Duodenal mucosa (tissue), 2 donors: ENCODE measurements around the gene TNIP1.

ENCODE experiments used
- H3K27ac ChIP-seq: one replicate; pipeline ENCODE4 v1.7.0; 2013; ENCODE audit warnings: low read depth, low read length
- H3K27me3 ChIP-seq, 2 donors: one replicate each; pipeline ENCODE4 v1.7.0; 2013; ENCODE audit warnings: low read length in 2 of 2, control low read depth in 1 of 2; ENCODE audit not compliant: insufficient read depth in 2 of 2, control insufficient read depth in 1 of 2
- H3K36me3 ChIP-seq, 2 donors: one replicate each; pipeline ENCODE4 v1.7.0; 2013; ENCODE audit warnings: low read length in 2 of 2, control low read depth in 1 of 2; ENCODE audit not compliant: insufficient read depth in 2 of 2, control insufficient read depth in 1 of 2
- H3K4me1 ChIP-seq, 2 donors: one replicate each; pipeline ENCODE4 v1.7.0; 2013; ENCODE audit warnings: low read length in 2 of 2, control low read depth in 1 of 2; ENCODE audit not compliant: insufficient read depth in 2 of 2, control insufficient read depth in 1 of 2
- H3K4me3 ChIP-seq, 2 donors: one replicate each; pipeline ENCODE4 v1.7.0; 2013; ENCODE audit warnings: low read length in 2 of 2, low read depth in 1 of 2
- H3K9ac ChIP-seq, 2 donors: one replicate each; pipeline ENCODE4 v1.7.0; 2013; ENCODE audit warnings: low read length in 2 of 2, low read depth in 1 of 2
- H3K9me3 ChIP-seq, 2 donors: one replicate each; pipeline ENCODE4 v1.7.0; 2013; ENCODE audit warnings: low read length in 2 of 2, control low read depth in 1 of 2; ENCODE audit not compliant: control insufficient read depth in 1 of 2

TNIP1 gene

DNA sequence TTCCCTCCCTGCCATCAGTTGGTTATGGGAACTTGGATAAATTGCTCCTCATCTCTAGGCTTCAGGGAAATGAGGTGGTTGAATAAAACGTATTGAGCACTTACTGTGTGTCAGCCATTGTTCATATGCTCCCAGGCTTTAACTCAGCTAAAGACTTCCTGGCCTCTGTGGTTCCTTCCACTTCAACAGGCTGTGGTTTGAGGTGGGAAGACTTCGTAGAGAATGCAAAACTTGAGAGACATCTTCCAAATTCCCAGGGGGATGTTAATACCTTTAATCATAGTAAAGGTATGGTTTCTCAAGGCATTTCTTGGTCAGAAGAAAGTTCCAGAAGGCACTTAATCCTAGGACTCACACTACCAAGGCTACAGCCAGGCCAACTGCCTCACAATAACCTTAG, 62.0 kb downstream of the TNIP1 start:
- Histone ChIP-seq H3K4me3 (no peak overlapping the region), H3K36me3 (no peaks in the 10 kb centered on the region), H3K9ac (no peak overlapping the region), H3K27ac (no peak overlapping the region), H3K4me1 (peaks cover 13 to 26% of the 10 kb centered on the region in 2 donors), H3K9me3 (no peaks in the 10 kb centered on the region), H3K27me3 (no peaks in the 10 kb centered on the region)

- H3K36me3 ChIP-seq = no peaks in the 10 kb centered on the region
- no peaks in the 10 kb centered on the region for H3K9me3 ChIP-seq
- no peak overlapping the region for H3K4me3 ChIP-seq
- no peaks in the 10 kb centered on the region for H3K27me3 ChIP-seq
- no peak overlapping the region for H3K27ac ChIP-seq
- peaks cover 5 to 18% of the 10 kb centered on the region in 2 donors for H3K4me1 ChIP-seq
- no peak overlapping the region for H3K9ac ChIP-seq
Observed at GRCh38 chr5:151017897-151018296, 62.9 kb downstream of the TNIP1 start.

DNA sequence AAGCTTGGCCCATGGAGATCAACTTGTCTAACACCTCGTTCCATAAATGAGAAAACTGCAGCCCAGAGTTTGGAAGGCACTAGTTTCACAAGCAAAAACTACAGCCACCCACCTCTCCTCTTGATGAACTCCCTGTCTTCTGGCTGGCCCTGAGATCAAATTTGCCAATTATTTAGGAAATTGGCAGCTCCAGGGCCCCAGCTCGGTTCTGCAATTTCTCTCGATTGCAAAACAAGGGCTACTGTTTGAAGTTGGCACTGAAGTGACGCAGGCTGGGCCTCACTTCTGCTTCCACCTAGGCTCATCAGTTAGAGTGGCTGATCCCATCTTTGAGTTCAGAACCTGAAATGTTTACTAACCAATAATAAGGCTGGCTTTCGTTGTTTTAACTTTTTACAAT, 64.1 kb downstream of the TNIP1 start:
- Histone ChIP-seq H3K9ac (no peak overlapping the region), H3K27ac (no peak overlapping the region), H3K36me3 (no peaks in the 10 kb centered on the region), H3K4me3 (no peak overlapping the region), H3K9me3 (no peaks in the 10 kb centered on the region), H3K27me3 (no peaks in the 10 kb centered on the region), H3K4me1 (peaks cover 5 to 16% of the 10 kb centered on the region in 2 donors)

DNA sequence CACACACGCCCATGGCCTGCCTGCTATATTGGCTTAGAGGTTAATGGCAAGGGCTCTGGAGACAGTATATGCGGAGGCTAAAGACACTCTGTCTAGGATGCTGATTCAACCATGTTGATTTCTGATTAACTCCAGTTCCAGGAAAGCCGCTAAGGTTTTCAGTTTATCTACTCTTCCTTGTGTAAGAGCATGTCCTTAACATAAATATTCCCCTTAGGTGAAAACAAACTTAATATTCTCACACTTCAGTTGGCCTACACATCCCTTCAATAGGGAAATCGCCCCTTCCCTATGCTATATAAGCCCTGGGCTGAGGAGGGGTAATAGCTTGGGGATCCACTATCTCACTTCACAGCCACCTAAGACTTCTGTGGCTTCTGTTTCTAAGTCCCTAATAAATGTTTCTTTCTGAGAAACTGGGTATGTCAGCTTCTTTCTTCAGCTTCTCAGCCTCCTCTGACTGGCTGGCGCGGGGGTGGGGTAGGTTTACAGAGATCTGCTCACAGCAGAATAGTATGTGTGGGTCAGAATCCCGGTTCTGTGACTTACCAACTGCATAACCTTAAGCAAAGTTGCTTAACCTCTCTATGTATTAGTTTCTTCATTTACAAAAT, 64.8 kb downstream of the TNIP1 start:
- H3K27me3 ChIP-seq = no peaks in the 10 kb centered on the region
- no peak overlapping the region for H3K9ac ChIP-seq
- no peak overlapping the region for H3K27ac ChIP-seq
- no peaks in the 10 kb centered on the region for H3K36me3 ChIP-seq
- no peak overlapping the region for H3K4me3 ChIP-seq
- no peaks in the 10 kb centered on the region for H3K9me3 ChIP-seq
- H3K4me1 ChIP-seq = peaks cover 4 to 14% of the 10 kb centered on the region in 2 donors

GRCh38 chr5:151014680-151015343, 66.0 kb downstream of the TNIP1 start:
- Histone ChIP-seq H3K9ac (no peak overlapping the region), H3K9me3 (no peaks in the 10 kb centered on the region), H3K36me3 (no peaks in the 10 kb centered on the region), H3K4me3 (no peak overlapping the region), H3K27me3 (no peaks in the 10 kb centered on the region), H3K4me1 (peaks cover 0 to 3% of the 10 kb centered on the region in 2 donors), H3K27ac (peak overlapping the region; percentile 33)

DNA sequence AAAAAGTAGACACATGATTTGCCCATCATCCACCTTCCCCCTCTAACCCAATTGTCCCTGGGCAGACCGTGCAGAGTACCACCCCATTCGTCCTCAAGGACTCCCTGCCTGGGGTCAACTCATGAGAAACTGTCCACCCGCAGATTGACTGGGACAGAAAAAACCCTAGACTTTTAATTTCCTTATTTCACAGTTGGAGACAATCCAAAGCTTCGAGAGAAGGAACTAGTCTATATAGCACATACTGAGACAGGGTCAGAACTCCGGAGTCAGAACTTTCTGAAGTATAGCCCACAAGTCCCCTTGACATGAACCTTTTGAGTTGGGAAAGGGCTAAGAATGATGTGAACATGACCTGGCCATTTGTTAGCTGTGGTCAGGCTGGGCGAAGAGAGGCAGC, 68.0 kb downstream of the TNIP1 start:
- Histone ChIP-seq H3K9ac (no peak overlapping the region), H3K4me1 (no peaks in the 10 kb centered on the region), H3K4me3 (no peak overlapping the region), H3K27me3 (no peaks in the 10 kb centered on the region), H3K36me3 (no peaks in the 10 kb centered on the region), H3K27ac (no peak overlapping the region), H3K9me3 (no peaks in the 10 kb centered on the region)

DNA sequence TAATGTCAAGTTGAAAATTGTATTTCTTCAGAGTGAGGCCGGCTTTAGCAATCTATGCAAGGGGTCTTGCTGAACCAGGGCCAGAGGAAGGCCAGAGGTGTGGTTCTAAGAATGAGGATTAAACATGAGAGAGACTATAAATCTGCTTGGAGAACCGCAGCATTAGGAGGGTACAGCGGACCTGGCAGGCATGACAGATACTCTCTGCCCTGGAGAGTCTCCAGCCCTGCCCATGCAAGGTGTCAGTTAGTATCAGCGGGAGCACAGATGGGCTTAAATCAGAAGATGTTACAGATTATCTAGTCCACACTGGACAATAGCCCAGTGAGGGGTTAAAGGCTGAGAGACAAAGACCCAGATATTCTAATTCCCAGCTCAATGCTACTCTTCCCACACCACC, 71.9 kb downstream of the TNIP1 start:
- Histone ChIP-seq H3K4me3 (no peak overlapping the region), H3K36me3 (no peaks in the 10 kb centered on the region), H3K9ac (no peak overlapping the region), H3K27me3 (no peaks in the 10 kb centered on the region), H3K27ac (no peak overlapping the region), H3K9me3 (no peaks in the 10 kb centered on the region), H3K4me1 (peaks cover 9 to 11% of the 10 kb centered on the region in 2 donors)

DNA sequence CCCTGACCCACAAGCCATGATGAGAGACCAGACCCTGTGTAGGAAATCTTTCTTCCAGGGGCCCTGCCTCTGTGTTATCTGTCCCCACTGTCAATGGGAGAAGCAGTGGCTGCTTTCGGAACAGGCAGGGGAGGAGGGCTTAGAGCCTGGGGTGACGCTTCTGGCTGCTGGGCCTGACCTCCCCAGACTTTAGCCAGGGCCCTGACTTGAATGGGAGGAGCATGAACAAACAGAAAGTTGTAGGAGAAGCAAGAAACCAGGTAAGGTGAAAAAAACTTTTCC, 72.7 kb downstream of the TNIP1 start:
- H3K27me3 ChIP-seq = no peaks in the 10 kb centered on the region
- no peak overlapping the region for H3K9ac ChIP-seq
- peaks cover 9 to 11% of the 10 kb centered on the region in 2 donors for H3K4me1 ChIP-seq
- H3K4me3 ChIP-seq = no peak overlapping the region
- no peaks in the 10 kb centered on the region for H3K36me3 ChIP-seq
- H3K27ac ChIP-seq = no peak overlapping the region
- H3K9me3 ChIP-seq = no peaks in the 10 kb centered on the region

GRCh38 chr5:151007430-151008209, 73.2 kb downstream of the TNIP1 start:
- H3K27me3 ChIP-seq = no peaks in the 10 kb centered on the region
- no peak overlapping the region for H3K4me3 ChIP-seq
- H3K9me3 ChIP-seq = no peaks in the 10 kb centered on the region
- H3K27ac ChIP-seq = no peak overlapping the region
- H3K4me1 ChIP-seq = peaks cover 9 to 11% of the 10 kb centered on the region in 2 donors
- H3K9ac ChIP-seq = no peak overlapping the region
- H3K36me3 ChIP-seq = no peaks in the 10 kb centered on the region

DNA sequence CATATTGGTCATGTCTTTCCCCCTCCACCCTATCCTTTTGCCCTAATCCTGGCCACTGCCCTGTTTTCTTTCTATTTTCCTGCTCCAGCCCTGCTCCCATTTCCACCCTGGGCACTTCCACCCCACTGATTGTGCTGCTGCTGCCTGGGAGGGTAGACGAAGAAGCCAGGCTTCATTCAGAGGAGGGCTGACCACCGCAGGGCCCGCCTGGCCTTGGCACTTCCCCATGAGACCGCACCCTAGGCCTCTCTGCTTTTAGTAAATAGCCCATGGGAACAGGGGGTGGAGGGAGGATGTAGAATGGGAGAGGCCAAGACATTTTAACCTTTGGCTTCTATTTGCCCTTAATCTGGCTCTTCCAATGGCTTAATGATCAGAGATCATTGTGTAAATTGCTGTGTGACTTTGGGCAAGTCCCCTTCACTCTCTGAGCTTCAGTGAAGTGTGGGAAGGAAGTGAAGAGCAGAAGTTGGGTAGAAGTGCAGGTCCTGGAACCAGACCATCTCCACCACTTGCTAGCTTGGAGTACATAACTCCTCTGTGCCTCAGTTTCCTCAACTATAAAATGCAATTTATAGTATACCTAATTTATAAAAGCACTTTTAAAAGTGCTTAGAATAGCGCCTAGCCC, 74.0 kb downstream of the TNIP1 start:
- H3K27ac ChIP-seq = peak overlapping the region; percentile 44
- H3K9me3 ChIP-seq = no peaks in the 10 kb centered on the region
- peaks cover 9 to 11% of the 10 kb centered on the region in 2 donors for H3K4me1 ChIP-seq
- H3K4me3 ChIP-seq = no peak overlapping the region
- H3K27me3 ChIP-seq = no peaks in the 10 kb centered on the region
- no peak overlapping the region for H3K9ac ChIP-seq
- no peaks in the 10 kb centered on the region for H3K36me3 ChIP-seq
